ENCODE data around the gene MYOG. TPM values are rescaled to one million over a fixed set of nuclear protein-coding genes. Genes with fewer than 3 reads are reported as not detected.

MYOG gene
- total and polyA plus RNA-seq, 10 of the 15 experiments (the other 5 are each of a cell fraction or from before 2014, with no cell fraction given): not detected

DNA sequence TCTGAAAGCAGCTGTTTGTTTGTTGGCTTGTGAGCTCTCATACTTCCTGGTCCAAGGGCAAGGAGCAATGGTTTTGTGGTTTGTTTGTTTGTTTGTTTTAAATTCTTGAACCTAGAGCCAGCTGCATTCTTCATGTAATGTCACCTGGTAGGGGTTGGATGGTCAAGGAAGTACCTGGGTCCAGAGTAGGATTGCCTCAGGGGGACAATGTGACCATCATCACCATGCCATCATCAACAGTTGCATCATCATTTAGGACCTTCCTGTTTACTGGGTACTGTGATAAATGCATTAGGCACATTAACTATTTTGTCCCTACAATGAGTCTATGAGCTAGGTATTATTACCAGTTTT is 14.7 kb upstream of the MYOG start:
- no peaks in the 10 kb centered on the region for H3K79me2 ChIP-seq (ENCODE audit: control insufficient read depth, insufficient read depth, low read length)
- no peaks in the 10 kb centered on the region for H3K4me1 ChIP-seq (ENCODE audit: control insufficient read depth, insufficient read depth, low read length)
- FAIRE-seq (no peak), DNase-seq (ENCODE audit: low read depth, low spot score) (no peak), ATAC-seq (no peak)
- H3K9me3 ChIP-seq (replicated peaks; ENCODE audit: control insufficient read depth, insufficient read depth, low read length): no peaks in the 10 kb centered on the region
- ChIA-PET SMC1A (ENCODE audit: uncharacterized antibody, unreplicated experiment) (no interaction called here), POLR2A (interaction anchor here (0.5 kb wide), 1 partner anchor 308 kb away, joined by 4 read pairs; no protein-coding TSS in a partner anchor), CTCF (interaction anchor here (3.1 kb wide), 1 partner anchor 17 kb away, joined by 9 read pairs; no protein-coding TSS in a partner anchor), RAD21 (ENCODE audit: unreplicated experiment) (no interaction called here)
- no peak overlapping the region for H3K27ac ChIP-seq (ENCODE audit: control insufficient read depth, insufficient read depth)
- no peak overlapping the region for H3K4me2 ChIP-seq (ENCODE audit: control insufficient read depth, insufficient read depth)
- H3K36me3 ChIP-seq (ENCODE audit: control insufficient read depth in 2 of 2, insufficient read depth in 2 of 2, low read length in 1 of 2): no peaks in the 10 kb centered on the region
- no TSS peak for BruUV-seq (replicated peaks)
- no peak for TF ChIP-seq ATF3 (IDR thresholded peaks at IDR 0.05; ENCODE audit: borderline replicate concordance, extremely low read depth, low read depth, low read length)
- TF ChIP-seq POLR2AphosphoS2 (IDR thresholded peaks at IDR 0.05; ENCODE audit: low read depth, low read length): no peak
- TF ChIP-seq STAT1 (conservative IDR thresholded peaks at IDR 0.05): no peak
- TF ChIP-seq CREM (IDR thresholded peaks at IDR 0.05; ENCODE audit: low read depth): no peak
- TF ChIP-seq JUND (IDR thresholded peaks at IDR 0.05; ENCODE audit: low read depth, low read length): no peak
- TF ChIP-seq RELB (IDR thresholded peaks at IDR 0.05; ENCODE audit: low read depth): no peak
- no peak for TF ChIP-seq ZNF207 (IDR thresholded peaks at IDR 0.05; ENCODE audit: borderline replicate concordance)
- TF ChIP-seq, protein P1, sequence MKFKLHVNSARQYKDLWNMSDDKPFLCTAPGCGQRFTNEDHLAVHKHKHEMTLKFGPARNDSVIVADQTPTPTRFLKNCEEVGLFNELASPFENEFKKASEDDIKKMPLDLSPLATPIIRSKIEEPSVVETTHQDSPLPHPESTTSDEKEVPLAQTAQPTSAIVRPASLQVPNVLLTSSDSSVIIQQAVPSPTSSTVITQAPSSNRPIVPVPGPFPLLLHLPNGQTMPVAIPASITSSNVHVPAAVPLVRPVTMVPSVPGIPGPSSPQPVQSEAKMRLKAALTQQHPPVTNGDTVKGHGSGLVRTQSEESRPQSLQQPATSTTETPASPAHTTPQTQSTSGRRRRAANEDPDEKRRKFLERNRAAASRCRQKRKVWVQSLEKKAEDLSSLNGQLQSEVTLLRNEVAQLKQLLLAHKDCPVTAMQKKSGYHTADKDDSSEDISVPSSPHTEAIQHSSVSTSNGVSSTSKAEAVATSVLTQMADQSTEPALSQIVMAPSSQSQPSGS (IDR thresholded peaks at IDR 0.05; ENCODE audit: low read length): no peak
- no peak overlapping the region for H2AFZ ChIP-seq (ENCODE audit: control insufficient read depth, low read depth, low read length)
- intact Hi-C loops (cut with micrococcal nuclease; ENCODE audit: unreplicated experiment) (no loop called here), in situ Hi-C loops (cut with MboI) (no loop called here)
- H3K9ac ChIP-seq (ENCODE audit: control insufficient read depth, insufficient read depth, low read length): no peak overlapping the region
- H3K4me3 ChIP-seq: no peak overlapping the region
- H4K20me1 ChIP-seq (ENCODE audit: control insufficient read depth, insufficient read depth): no peaks in the 10 kb centered on the region
- no peaks in the 10 kb centered on the region; a peak in 2 of 4 replicates for H3K27me3 ChIP-seq (replicated peaks in 1 of 2; ENCODE audit: control insufficient read depth in 2 of 2, insufficient read depth in 2 of 2, low read length in 1 of 2)
